Liver (tissue), 9 donors: ENCODE data around the gene TMTC2. TPM values are rescaled to one million over a fixed set of nuclear protein-coding genes. Genes with fewer than 3 reads are reported as not detected.

ENCODE experiments used
- DNase-seq: peaks from one replicate; pipeline ENCODE4 v3.0.0-alpha.2; 2017; ENCODE audit warnings: low spot score
- H3K27ac ChIP-seq, 2 donors: one replicate each; pipeline ENCODE4 v1.7.0; 2013; ENCODE audit warnings: inconsistent platforms in 2 of 2, low read length in 2 of 2, control low read depth in 1 of 2, low read depth in 1 of 2, mild to moderate bottlenecking in 1 of 2
- H3K27me3 ChIP-seq, 4 donors: one replicate each; pipeline versions ENCODE4 v1.6.1 to v1.7.0; 2013; ENCODE audit warnings: low read length in 3 of 4, inconsistent platforms in 1 of 4, mild to moderate bottlenecking in 1 of 4, moderate library complexity in 1 of 4; ENCODE audit not compliant: control insufficient read depth in 4 of 4, insufficient read depth in 4 of 4
- H3K36me3 ChIP-seq, 4 donors: one replicate each; pipeline versions ENCODE4 v1.6.1 to v1.7.0; 2013; ENCODE audit warnings: low read length in 3 of 4, mild to moderate bottlenecking in 3 of 4, low read depth in 1 of 4, moderate library complexity in 1 of 4; ENCODE audit not compliant: control insufficient read depth in 4 of 4, insufficient read depth in 3 of 4
- H3K4me1 ChIP-seq, 4 donors: one replicate each; pipeline versions ENCODE4 v1.6.1 to v1.7.0; 2013; ENCODE audit warnings: low read length in 3 of 4, mild to moderate bottlenecking in 3 of 4, moderate library complexity in 1 of 4; ENCODE audit not compliant: control insufficient read depth in 4 of 4, insufficient read depth in 4 of 4
- H3K4me3 ChIP-seq, 3 donors: one replicate each; pipeline versions ENCODE4 v1.6.1 to v1.7.0; 2013; ENCODE audit warnings: low read length in 3 of 3, control low read depth in 1 of 3, low read depth in 1 of 3, mild to moderate bottlenecking in 1 of 3
- H3K9ac ChIP-seq, 2 donors: one replicate each; pipeline ENCODE4 v1.7.0; 2013; ENCODE audit warnings: low read length in 2 of 2, mild to moderate bottlenecking in 2 of 2, moderate library complexity in 2 of 2, control low read depth in 1 of 2, low read depth in 1 of 2
- H3K9me3 ChIP-seq, 4 donors: one replicate each; pipeline versions ENCODE4 v1.6.1 to v1.7.0; 2013; ENCODE audit warnings: low read length in 3 of 4; ENCODE audit not compliant: control insufficient read depth in 4 of 4
- CTCF ChIP-seq: fragments of 150-350 bp; IDR thresholded peaks from 2 replicates; pipeline ENCODE4 v1.5.1; 2017; ENCODE audit warnings: improper control_type of control experiment, low read depth, low read length; ENCODE audit not compliant: missing input control
- FOXA1 ChIP-seq: IDR thresholded peaks from 2 replicates; pipeline ENCODE4 v1.6.1; 2016; ENCODE audit warnings: antibody characterized with exemption
- FOXA2 ChIP-seq: IDR thresholded peaks from 2 replicates; pipeline ENCODE4 v1.6.1; 2016; ENCODE audit warnings: antibody characterized with exemption
- GABPA ChIP-seq, 2 donors: IDR thresholded peaks in 1 of 2; conservative IDR thresholded peaks in 1 of 2; 2 replicates each; pipeline ENCODE4 v1.6.1; 2016; ENCODE audit warnings: antibody characterized with exemption in 2 of 2, mild to moderate bottlenecking in 1 of 2, moderate library complexity in 1 of 2
- HNF4A ChIP-seq, 2 donors: conservative IDR thresholded peaks; 2 replicates each; pipeline ENCODE4 v1.6.1; 2016; ENCODE audit warnings: antibody characterized with exemption in 2 of 2, mild to moderate bottlenecking in 2 of 2
- HNF4G ChIP-seq: IDR thresholded peaks from 2 replicates; pipeline ENCODE4 v1.6.1; 2016; ENCODE audit warnings: antibody characterized with exemption
- JUND ChIP-seq, 2 donors: IDR thresholded peaks; 2 replicates each; pipeline ENCODE4 v1.6.1; 2016; ENCODE audit warnings: antibody characterized with exemption in 2 of 2
- MAX ChIP-seq: IDR thresholded peaks from 2 replicates; pipeline ENCODE4 v1.6.1; 2016; ENCODE audit warnings: antibody characterized with exemption
- NR2F2 ChIP-seq: IDR thresholded peaks from 2 replicates; pipeline ENCODE4 v1.6.1; 2016; ENCODE audit warnings: antibody characterized with exemption
- RAD21 ChIP-seq, 2 donors: IDR thresholded peaks; 2 replicates each; pipeline ENCODE4 v1.6.1; 2016; ENCODE audit warnings: antibody characterized with exemption in 2 of 2, mild to moderate bottlenecking in 2 of 2
- RXRA ChIP-seq, 2 donors: IDR thresholded peaks; 2 replicates each; pipeline ENCODE4 v1.6.1; 2017 to 2018; ENCODE audit warnings: antibody characterized with exemption in 2 of 2, mild to moderate bottlenecking in 1 of 2
- SP1 ChIP-seq: IDR thresholded peaks from 2 replicates; pipeline ENCODE4 v1.6.1; 2018; ENCODE audit warnings: antibody characterized with exemption, mild to moderate bottlenecking
- TAF1 ChIP-seq: conservative IDR thresholded peaks from 2 replicates; pipeline ENCODE4 v1.6.1; 2016; ENCODE audit warnings: antibody characterized with exemption, mild to moderate bottlenecking
- YY1 ChIP-seq: IDR thresholded peaks from 2 replicates; pipeline ENCODE4 v1.6.1; 2016; ENCODE audit warnings: antibody characterized with exemption, mild to moderate bottlenecking
- ZBTB33 ChIP-seq: IDR thresholded peaks from 2 replicates; pipeline ENCODE4 v1.6.1; 2016; ENCODE audit warnings: antibody characterized with exemption
- WGBS: extraction: QIAGEN DNeasy Blood & Tissue Kit; methylation state at CpG from one replicate; pipeline ENCODE4 v1.1.7; 2013; 5-methylcytosine and 5-hydroxymethylcytosine counted together
- polyA plus RNA-seq, 2 donors: library from polyadenylated mRNA; stranded (reverse) in 1 of 2; unstranded in 1 of 2; fragments of 200-250 nt in 1 of 2; fragments of >200 nt in 1 of 2; fragmentation: Nextera tagmentation in 1 of 2; extraction: Ambion mirVana in 1 of 2; gene quantifications; one replicate each; pipeline versions ENCODE4 v1.2.1 to v1.2.3, GENCODE V29; 2013 to 2015
- total RNA-seq, 2 donors: library from RNA; depleted of rRNA; stranded (reverse); fragments of >200 nt; gene quantifications; one replicate each; pipeline ENCODE4 v1.2.3, GENCODE V29; 2014
- donor health status: healthy.
- donor health status: healthy.
- donor health status: healthy.
- donor health status: healthy.
- donor health status: healthy.

TMTC2 gene
- total and polyA plus RNA-seq, 4 donors = 0.36 to 3.0 (median 0.61) TPM

GRCh38 chr12:83122623-83122934, 435.9 kb downstream of the TMTC2 start:
- TF ChIP-seq RAD21 (IDR thresholded peaks at IDR 0.05) (no peak), RXRA (IDR thresholded peaks at IDR 0.05) (no peak), SP1 (no peak), FOXA2 (no peak), JUND (IDR thresholded peaks at IDR 0.05) (no peak), HNF4G (no peak)
- no peaks in the 10 kb centered on the region for H3K27me3 ChIP-seq
- no peak overlapping the region for H3K9ac ChIP-seq
- no peaks in the 10 kb centered on the region for H3K9me3 ChIP-seq
- no peaks in the 10 kb centered on the region for H3K4me1 ChIP-seq
- H3K4me3 ChIP-seq = no peak overlapping the region
- H3K36me3 ChIP-seq = no peaks in the 10 kb centered on the region
- H3K27ac ChIP-seq = no peak overlapping the region
- 88% methylated on average over 3 of the region's 3 CpGs for WGBS
- DNase-seq = no peak

GRCh38 chr12:83123039-83123438, 436.3 kb downstream of the TMTC2 start:
- H3K9me3 ChIP-seq = no peaks in the 10 kb centered on the region
- no peak for DNase-seq
- no peak overlapping the region for H3K27ac ChIP-seq
- no peaks in the 10 kb centered on the region for H3K36me3 ChIP-seq
- H3K4me3 ChIP-seq = no peak overlapping the region
- H3K9ac ChIP-seq = no peak overlapping the region
- 78% methylated on average over 2 of the region's 2 CpGs for WGBS
- no peaks in the 10 kb centered on the region for H3K27me3 ChIP-seq
- no peaks in the 10 kb centered on the region for H3K4me1 ChIP-seq
- no peak for TF ChIP-seq JUND (IDR thresholded peaks at IDR 0.05)
- no peak for TF ChIP-seq CTCF
- no peak for TF ChIP-seq MAX
- TF ChIP-seq GABPA (IDR thresholded peaks at IDR 0.05 in 1 of 2, conservative IDR thresholded peaks at IDR 0.05 in 1 of 2) = no peak
- TF ChIP-seq HNF4A (conservative IDR thresholded peaks at IDR 0.05) = no peak
- TF ChIP-seq SP1 = no peak

- TF ChIP-seq HNF4G (no peak), FOXA1 (no peak), YY1 (no peak), RAD21 (IDR thresholded peaks at IDR 0.05) (no peak), ZBTB33 (no peak), TAF1 (no peak), NR2F2 (no peak), MAX (no peak), FOXA2 (no peak), CTCF (no peak), RXRA (IDR thresholded peaks at IDR 0.05) (no peak), JUND (IDR thresholded peaks at IDR 0.05) (no peak), HNF4A (conservative IDR thresholded peaks at IDR 0.05) (no peak)
Observed at GRCh38 chr12:83128540-83128939, 441.8 kb downstream of the TMTC2 start.

More at GRCh38 chr12:83128540-83128939, 441.8 kb downstream of the TMTC2 start:
- Histone ChIP-seq H3K36me3 (no peaks in the 10 kb centered on the region), H3K27ac (no peak overlapping the region), H3K9ac (no peak overlapping the region), H3K4me1 (no peaks in the 10 kb centered on the region), H3K4me3 (no peak overlapping the region), H3K9me3 (no peaks in the 10 kb centered on the region), H3K27me3 (no peaks in the 10 kb centered on the region)
- no peak for DNase-seq
